ENCODE results near the gene CAPN12.

Gene CAPN12

GRCh38 chr19:38709671-38710415 lies 34.4 kb downstream of the CAPN12 start:
- DNase-seq (ENCODE audit: low spot score) = no peak

- no peak for DNase-seq (ENCODE audit: low spot score)
Measured at GRCh38 chr19:38709119-38709518, 35.2 kb downstream of the CAPN12 start.

GRCh38 chr19:38708413-38709024 lies 35.8 kb downstream of the CAPN12 start:
- no peak for DNase-seq (ENCODE audit: low spot score)

- no peak for DNase-seq (ENCODE audit: low spot score)
Measured at GRCh38 chr19:38707512-38708114, 36.7 kb downstream of the CAPN12 start.

- no peak for DNase-seq (ENCODE audit: low spot score)
Measured at GRCh38 chr19:38706792-38707511, 37.3 kb downstream of the CAPN12 start.

GRCh38 chr19:38705197-38706019 lies 38.9 kb downstream of the CAPN12 start:
- DNase-seq (ENCODE audit: low spot score) = no peak

GRCh38 chr19:38704488-38705026 lies 39.7 kb downstream of the CAPN12 start:
- DNase-seq (ENCODE audit: low spot score) = no peak

- no peak for DNase-seq (ENCODE audit: low spot score)
Measured at GRCh38 chr19:38703509-38703908, 40.8 kb downstream of the CAPN12 start.

GRCh38 chr19:38702278-38702677 lies 42.0 kb downstream of the CAPN12 start:
- DNase-seq (ENCODE audit: low spot score) = no peak

GRCh38 chr19:38701455-38702063 lies 42.7 kb downstream of the CAPN12 start:
- no peak for DNase-seq (ENCODE audit: low spot score)

GRCh38 chr19:38700902-38701454 lies 43.3 kb downstream of the CAPN12 start:
- DNase-seq (ENCODE audit: low spot score) = no peak

GRCh38 chr19:38700350-38700901 lies 43.8 kb downstream of the CAPN12 start:
- DNase-seq (ENCODE audit: low spot score) = no peak

GRCh38 chr19:38699647-38700349 lies 44.5 kb downstream of the CAPN12 start:
- DNase-seq (ENCODE audit: low spot score) = no peak

GRCh38 chr19:38699027-38699346 lies 45.3 kb downstream of the CAPN12 start:
- DNase-seq (ENCODE audit: low spot score) = no peak

GRCh38 chr19:38698225-38699026 lies 45.8 kb downstream of the CAPN12 start:
- no peak for DNase-seq (ENCODE audit: low spot score)

- DNase-seq (ENCODE audit: low spot score) = no peak
Measured at GRCh38 chr19:38697641-38698071, 46.6 kb downstream of the CAPN12 start.

GRCh38 chr19:38697197-38697596 lies 47.1 kb downstream of the CAPN12 start:
- no peak for DNase-seq (ENCODE audit: low spot score)

- no peak for DNase-seq (ENCODE audit: low spot score)
Measured at GRCh38 chr19:38696729-38697055, 47.6 kb downstream of the CAPN12 start.

All from ecto neural progenitor cell (in vitro differentiated cells).